Skeletal muscle cell (primary cell): ENCODE measurements around the gene HSD17B8.

ENCODE experiments used
- DNase-seq: peaks from one replicate; pipeline ENCODE4 v3.0.0-alpha.2; 2010; ENCODE audit warnings: low read depth
- H3K4me3 ChIP-seq: 2 replicates; pipeline ENCODE4 v1.5.1; 2011; ENCODE audit warnings: low read depth, mild to moderate bottlenecking, control low read depth, low read length, moderate library complexity

HSD17B8 gene

DNA sequence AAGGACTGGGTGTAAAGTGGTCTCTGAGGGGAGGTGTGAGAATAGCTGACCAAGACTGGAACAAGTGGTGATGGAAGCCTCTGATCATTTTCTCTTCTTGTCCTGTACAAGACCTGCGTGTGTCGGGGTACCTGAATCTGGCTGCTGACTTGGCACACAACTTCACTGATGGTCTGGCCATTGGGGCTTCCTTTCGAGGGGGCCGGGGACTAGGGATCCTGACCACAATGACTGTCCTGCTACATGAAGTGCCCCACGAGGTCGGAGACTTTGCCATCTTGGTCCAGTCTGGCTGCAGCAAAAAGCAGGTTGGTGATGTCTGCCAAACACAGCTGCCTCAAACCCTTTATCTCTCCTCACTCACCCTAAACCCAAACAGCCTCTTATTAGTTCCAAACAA is 1.7 kb upstream of the HSD17B8 start:
- DNase-seq, result no peak
- no peak overlapping the region for H3K4me3 ChIP-seq

- no peak for DNase-seq
- no peak overlapping the region for H3K4me3 ChIP-seq
Measured at GRCh38 chr6:33203443-33204164, 851 bp upstream of the HSD17B8 start.

DNA sequence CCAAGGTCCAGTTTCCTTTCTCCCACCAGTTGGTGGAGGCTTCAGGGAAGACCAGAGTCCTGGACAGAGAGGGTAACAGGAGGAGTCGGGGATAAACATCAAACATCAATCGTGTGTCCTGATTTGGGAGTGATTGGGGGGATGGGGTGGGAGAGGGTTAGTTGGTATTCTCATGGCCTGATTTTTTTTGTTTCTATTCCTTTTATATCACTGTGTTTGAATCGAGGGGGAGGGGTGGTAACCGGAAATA is 365 bp upstream of the HSD17B8 start:
- no peak overlapping the region for H3K4me3 ChIP-seq
- no peak for DNase-seq

GRCh38 chr6:33205191-33206026 is 954 bp downstream of the HSD17B8 start:
- DNase-seq, result no peak
- peak overlapping the region; percentile 75 for H3K4me3 ChIP-seq

- no peak for DNase-seq
- H3K4me3 ChIP-seq, result no peak overlapping the region
Measured at GRCh38 chr6:33206027-33206863, 1.8 kb downstream of the HSD17B8 start.

DNA sequence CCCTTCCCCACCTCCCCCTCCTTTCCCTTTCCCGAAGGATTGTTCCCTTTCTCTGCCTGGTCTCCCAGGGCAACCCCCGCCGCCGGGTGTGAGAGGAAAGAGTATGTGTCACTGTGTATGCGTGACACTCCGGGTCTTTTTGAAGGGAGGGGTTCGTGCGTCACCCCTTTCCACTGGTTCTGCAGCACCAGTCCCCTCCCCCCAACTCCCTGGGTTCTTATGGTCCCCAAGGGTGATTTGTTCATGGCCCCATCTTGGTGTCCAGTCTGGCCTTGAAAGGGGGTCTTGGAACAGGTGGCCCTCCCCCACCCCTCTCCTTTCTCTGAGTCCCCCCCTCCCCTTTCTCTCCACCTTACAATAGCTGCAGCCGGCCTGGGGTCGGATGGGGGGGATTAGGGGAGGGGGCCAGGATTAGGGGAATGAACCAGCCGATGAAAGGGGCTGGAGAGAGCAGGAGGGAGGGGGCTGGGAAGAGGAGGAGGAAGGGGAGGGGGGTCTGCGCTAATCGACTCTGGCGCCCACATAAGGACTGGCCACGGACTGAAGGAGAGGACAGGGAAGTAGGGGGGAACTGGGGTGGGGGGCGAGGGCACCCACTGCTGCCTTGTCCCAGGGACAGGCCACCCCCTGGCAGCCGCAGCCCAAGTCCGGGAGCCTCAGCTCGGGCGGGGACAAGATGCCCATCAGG is 2.6 kb downstream of the HSD17B8 start:
- H3K4me3 ChIP-seq, result peak overlapping the region; percentile 95
- no peak for DNase-seq

- peak overlapping the region; percentile 95 for H3K4me3 ChIP-seq
- DNase-seq, result no peak
Measured at GRCh38 chr6:33207552-33208090, 3.2 kb downstream of the HSD17B8 start.

DNA sequence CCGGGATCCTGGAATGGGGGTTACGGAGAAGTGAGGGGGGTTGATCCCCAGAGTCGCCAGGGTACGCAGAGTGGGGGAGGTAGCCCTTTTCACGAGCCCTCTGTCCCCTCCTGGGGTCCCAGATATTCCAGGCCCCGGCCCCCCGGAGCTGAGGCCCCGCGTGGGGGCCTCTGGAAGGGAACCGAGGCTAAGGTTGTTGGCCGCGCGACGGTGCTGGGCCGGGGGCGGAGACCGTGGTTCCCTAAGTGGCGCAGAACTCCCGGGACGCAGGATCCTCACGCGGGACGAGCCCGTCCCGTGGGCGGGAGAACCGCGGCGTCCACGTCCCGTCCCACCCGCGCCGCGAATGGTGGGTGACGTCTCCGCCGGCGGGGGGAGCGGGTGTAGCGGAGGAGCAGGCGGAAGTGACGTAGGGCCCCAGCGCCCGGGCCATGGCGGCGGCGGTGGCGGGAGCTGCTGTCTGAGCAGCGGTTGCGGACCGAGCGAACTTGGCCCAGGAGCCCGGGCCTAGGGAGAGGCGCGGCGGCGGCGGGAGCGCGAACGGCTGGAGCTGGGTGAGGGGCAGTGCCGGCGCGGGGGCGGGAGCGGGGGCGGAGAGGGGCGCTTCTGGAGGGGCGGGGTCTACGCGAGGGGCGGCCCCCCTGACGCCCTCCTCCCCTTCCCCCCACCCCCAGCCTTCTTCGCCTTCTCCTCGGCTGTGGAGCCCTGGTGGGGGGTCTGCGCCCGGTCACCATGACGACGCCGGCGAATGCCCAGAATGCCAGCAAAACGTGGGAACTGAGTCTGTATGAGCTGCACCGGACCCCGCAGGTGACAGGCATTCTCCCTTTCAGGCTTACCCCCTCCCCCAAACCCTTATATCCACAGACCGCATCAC is 3.9 kb downstream of the HSD17B8 start, which contains the start of gene RING1:
TSS of gene RING1 (plus strand) at position 410 of the 877 bp plus-strand sequence. CDS start at position 733, 323 bp downstream.
- DNase-seq, result no peak
- peak within 1 kb of the TSS; percentile 95 for H3K4me3 ChIP-seq

- DNase-seq, result no peak
- no peak overlapping the region for H3K4me3 ChIP-seq
Measured at GRCh38 chr6:33209856-33210255, 5.4 kb downstream of the HSD17B8 start.

- no peak overlapping the region for H3K4me3 ChIP-seq
- no peak for DNase-seq
Measured at GRCh38 chr6:33211136-33211535, 6.7 kb downstream of the HSD17B8 start.

DNA sequence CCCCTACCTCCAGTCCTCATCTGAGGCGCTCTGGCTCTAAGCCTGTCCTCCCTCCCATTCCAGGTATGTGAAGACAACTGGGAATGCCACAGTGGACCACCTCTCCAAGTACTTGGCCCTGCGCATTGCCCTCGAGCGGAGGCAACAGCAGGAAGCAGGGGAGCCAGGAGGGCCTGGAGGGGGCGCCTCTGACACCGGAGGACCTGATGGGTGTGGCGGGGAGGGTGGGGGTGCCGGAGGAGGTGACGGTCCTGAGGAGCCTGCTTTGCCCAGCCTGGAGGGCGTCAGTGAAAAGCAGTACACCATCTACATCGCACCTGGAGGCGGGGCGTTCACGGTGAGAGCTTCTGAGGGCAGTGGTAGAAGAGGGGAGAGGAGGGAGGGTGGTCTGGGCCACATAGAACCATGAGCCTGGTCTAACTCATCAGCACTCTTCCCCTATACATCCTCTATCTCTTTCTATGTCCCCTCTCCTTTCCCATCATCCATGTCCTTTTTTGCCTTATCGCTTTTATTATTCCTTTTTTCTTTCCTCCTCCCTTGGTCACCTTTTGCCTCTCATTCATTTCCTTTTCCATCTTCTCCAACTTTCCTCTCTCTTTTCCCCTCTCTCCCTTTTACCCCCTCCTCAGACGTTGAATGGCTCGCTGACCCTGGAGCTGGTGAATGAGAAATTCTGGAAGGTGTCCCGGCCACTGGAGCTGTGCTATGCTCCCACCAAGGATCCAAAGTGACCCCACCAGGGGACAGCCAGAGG is 7.4 kb downstream of the HSD17B8 start:
- no peak for DNase-seq
- no peak overlapping the region for H3K4me3 ChIP-seq

GRCh38 chr6:33212857-33213165 is 8.4 kb downstream of the HSD17B8 start:
- no peak for DNase-seq
- peak overlapping the region; percentile 58 for H3K4me3 ChIP-seq

DNA sequence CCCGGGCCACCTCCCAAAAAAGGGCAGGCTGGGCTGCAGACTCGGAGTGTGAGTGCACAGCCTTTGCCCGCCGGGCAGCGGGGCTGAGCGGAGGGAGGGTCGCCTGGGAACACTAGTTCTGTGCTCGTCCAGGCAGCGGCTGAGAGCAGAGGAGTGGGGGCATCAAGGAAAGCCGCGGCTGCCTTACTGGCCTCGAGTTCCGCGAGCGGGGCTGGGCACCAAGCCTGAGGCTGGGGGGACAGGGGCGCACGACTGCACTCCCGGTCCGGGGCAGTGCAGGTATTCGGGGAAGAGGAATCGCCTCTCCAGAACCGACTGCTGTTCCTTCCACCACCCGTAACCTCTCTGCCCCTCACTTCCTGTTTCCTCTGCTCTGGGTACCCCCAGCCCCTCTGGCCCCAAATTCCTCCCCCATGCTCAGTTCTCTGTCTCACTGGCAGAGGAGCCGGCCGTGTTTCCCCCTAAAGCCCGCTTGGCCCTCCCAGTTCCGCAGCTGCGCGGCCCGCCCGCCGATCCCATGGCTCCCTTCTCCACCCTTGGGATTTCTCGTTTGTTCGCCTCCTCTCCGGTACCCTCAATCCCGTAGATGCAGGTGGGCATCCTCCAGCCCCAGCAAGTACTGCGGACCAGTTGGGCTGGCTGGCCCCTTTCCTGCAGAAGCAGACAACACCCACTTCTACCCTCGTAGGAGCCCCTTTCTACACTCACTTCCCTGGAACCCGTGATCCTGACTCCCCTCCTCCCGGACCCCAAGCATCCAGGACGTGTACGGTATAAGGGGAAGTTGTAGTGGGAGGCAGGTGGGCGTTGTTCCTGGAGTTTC is 8.9 kb downstream of the HSD17B8 start:
- H3K4me3 ChIP-seq, result peak overlapping the region; percentile 58
- no peak for DNase-seq

- peak overlapping the region; percentile 58 for H3K4me3 ChIP-seq
Measured at GRCh38 chr6:33213989-33214335, 9.5 kb downstream of the HSD17B8 start.

DNA sequence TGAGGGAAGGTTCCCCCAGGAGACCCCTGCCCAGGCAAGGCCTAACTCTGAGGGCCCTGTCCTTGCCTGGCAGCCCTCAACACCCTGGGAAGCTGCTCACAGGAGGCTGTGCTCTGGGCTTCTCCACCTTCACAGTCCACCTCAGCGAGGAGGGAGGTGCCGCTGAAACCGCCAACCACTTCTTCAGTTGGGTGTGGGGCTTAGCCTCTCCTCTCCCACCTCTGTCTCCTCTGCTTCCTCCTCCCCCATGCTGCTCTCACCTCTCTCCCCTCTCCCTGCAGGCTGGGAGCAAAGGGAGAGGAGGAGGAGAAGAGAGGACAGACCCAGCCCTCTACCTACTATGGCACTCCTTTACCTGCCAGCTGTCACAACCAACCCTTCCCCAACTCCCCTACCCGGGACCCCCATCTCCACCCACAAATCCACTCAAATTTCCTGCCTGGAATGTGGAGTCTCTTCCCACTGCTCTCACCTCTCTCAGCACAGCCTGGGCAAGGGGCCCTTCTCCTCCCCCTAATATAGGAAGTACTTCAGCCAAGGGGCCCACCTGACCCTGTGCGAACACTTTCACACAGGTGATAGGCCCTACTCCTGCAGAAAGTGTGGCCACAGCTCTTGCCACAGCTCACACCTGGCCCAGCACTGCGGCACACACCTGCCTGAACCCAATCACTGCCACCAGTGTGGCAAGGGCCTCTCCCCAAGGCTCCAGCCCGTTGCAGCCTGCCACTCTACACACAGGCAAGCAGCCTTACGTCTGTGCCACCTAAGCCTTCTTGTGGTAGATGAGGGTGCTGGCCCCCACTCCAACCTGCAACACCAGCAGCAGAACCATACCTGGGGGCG is 11.0 kb downstream of the HSD17B8 start:
- DNase-seq, result no peak
- no peak overlapping the region for H3K4me3 ChIP-seq

More at GRCh38 chr6:33213989-33214335, 9.5 kb downstream of the HSD17B8 start:
- no peak for DNase-seq

DNA sequence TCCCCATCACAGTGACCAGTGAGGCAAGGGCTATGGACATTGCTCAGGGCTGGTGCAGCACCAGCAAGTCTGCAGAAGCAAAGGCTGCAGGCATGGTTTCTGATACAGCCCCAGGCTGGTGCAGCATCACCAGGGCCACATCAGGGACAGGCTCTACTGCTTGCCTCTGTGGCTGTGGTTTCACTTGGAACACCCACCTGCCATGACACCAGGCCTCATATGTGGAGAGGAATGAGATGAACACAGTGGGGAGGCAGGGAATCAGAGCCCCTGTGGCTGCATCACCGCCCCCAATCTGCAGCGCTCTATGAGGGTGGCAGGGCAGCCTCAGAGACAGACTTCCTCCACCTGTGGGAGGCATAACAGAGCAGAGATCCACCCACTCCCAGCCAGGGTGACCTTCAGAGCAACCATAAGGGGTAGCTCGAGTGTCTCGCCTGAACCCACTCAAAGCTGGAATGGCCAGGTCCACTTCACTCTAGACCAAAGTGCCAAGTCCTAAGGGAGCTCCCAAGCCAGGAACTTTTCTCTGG is 11.7 kb downstream of the HSD17B8 start:
- no peak for DNase-seq
- no peak overlapping the region for H3K4me3 ChIP-seq
